GM19463 (cell line): ENCODE results near the gene TMEM52.
"Not testable (repeated sequence)": the region's sequence is repeated elsewhere in the genome, so short reads cannot be mapped to it uniquely, and the experiment has no call there.

Experiments
- ATAC-seq: cut with Tn5 transposase; IDR thresholded peaks from one replicate; pipeline ENCODE4 v1.9.1; 2021; ENCODE audit warnings: mild to moderate bottlenecking, moderate library complexity; ENCODE audit not compliant: unreplicated experiment

Gene TMEM52

GRCh38 chr1:1895456-1896336 is 23.4 kb downstream of the TMEM52 start:
- no peak for ATAC-seq

GRCh38 chr1:1895060-1895418 is 24.0 kb downstream of the TMEM52 start:
- no peak for ATAC-seq

GRCh38 chr1:1894354-1895059 is 24.6 kb downstream of the TMEM52 start:
- no peak for ATAC-seq

GRCh38 chr1:1893997-1894353 is 25.1 kb downstream of the TMEM52 start:
- no peak for ATAC-seq

- ATAC-seq, result no peak
Measured at GRCh38 chr1:1893291-1893985, 25.6 kb downstream of the TMEM52 start.

- no peak for ATAC-seq
Measured at GRCh38 chr1:1892763-1893120, 26.3 kb downstream of the TMEM52 start.

GRCh38 chr1:1892079-1892762 is 26.9 kb downstream of the TMEM52 start:
- ATAC-seq, result no peak

GRCh38 chr1:1891349-1892078 is 27.6 kb downstream of the TMEM52 start:
- peak; percentile 16 for ATAC-seq

GRCh38 chr1:1890506-1891348 is 28.4 kb downstream of the TMEM52 start, which contains the start of gene GNB1:
TSS of gene GNB1 (minus strand) at chr1:1891087. CDS start at chr1:1825453, 65,634 bp downstream.
- peak; percentile 69 for ATAC-seq

- ATAC-seq, result peak; percentile 38
Measured at GRCh38 chr1:1889847-1890505, 29.1 kb downstream of the TMEM52 start.

- ATAC-seq, result no peak
Measured at GRCh38 chr1:1889090-1889750, 29.9 kb downstream of the TMEM52 start.

- ATAC-seq, result not testable (repeated sequence)
Measured at GRCh38 chr1:1883890-1884289, 35.2 kb downstream of the TMEM52 start.

- no peak for ATAC-seq
Measured at GRCh38 chr1:1883092-1883873, 35.8 kb downstream of the TMEM52 start.

- no peak for ATAC-seq
Measured at GRCh38 chr1:1881727-1882126, 37.4 kb downstream of the TMEM52 start.

- ATAC-seq, result no peak
Measured at GRCh38 chr1:1880617-1881312, 38.3 kb downstream of the TMEM52 start.

- ATAC-seq, result no peak
Measured at GRCh38 chr1:1879942-1880341, 39.1 kb downstream of the TMEM52 start.

- no peak for ATAC-seq
Measured at GRCh38 chr1:1877865-1878436, 41.1 kb downstream of the TMEM52 start.
